ENCODE measurements around the gene LRRC15.

LRRC15 gene

DNA sequence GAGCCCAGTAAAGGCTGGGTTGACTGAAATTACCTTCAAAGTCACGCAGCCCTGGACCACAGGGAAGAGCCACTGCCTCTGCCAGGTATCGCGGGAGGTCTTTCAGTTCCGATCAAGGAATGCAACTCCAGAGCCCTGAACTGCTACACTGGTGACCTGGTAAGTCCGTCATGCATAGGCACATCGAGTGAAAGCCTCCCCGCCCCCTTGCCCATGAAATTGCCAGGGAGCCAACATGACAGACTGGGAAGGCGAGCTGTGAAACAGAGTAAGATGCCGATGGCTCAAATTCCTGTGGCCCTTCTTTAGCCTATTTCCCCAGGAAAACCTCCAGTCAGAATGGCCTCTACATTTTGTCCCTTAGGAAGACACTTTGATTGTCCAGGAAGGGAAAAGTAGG, 31.8 kb upstream of the LRRC15 start:
- in situ Hi-C loops (cut with MboI; ENCODE audit: low sequenced_read_pairs, unreplicated experiment): no loop called here
- TF ChIP-seq, protein P1, sequence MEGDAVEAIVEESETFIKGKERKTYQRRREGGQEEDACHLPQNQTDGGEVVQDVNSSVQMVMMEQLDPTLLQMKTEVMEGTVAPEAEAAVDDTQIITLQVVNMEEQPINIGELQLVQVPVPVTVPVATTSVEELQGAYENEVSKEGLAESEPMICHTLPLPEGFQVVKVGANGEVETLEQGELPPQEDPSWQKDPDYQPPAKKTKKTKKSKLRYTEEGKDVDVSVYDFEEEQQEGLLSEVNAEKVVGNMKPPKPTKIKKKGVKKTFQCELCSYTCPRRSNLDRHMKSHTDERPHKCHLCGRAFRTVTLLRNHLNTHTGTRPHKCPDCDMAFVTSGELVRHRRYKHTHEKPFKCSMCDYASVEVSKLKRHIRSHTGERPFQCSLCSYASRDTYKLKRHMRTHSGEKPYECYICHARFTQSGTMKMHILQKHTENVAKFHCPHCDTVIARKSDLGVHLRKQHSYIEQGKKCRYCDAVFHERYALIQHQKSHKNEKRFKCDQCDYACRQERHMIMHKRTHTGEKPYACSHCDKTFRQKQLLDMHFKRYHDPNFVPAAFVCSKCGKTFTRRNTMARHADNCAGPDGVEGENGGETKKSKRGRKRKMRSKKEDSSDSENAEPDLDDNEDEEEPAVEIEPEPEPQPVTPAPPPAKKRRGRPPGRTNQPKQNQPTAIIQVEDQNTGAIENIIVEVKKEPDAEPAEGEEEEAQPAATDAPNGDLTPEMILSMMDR (IDR thresholded peaks at IDR 0.05; ENCODE audit: borderline replicate concordance, control extremely low read depth, extremely low read depth, insufficient read depth, missing control alignments): no peak
- DNase-seq (ENCODE audit: low spot score): no peak

DNA sequence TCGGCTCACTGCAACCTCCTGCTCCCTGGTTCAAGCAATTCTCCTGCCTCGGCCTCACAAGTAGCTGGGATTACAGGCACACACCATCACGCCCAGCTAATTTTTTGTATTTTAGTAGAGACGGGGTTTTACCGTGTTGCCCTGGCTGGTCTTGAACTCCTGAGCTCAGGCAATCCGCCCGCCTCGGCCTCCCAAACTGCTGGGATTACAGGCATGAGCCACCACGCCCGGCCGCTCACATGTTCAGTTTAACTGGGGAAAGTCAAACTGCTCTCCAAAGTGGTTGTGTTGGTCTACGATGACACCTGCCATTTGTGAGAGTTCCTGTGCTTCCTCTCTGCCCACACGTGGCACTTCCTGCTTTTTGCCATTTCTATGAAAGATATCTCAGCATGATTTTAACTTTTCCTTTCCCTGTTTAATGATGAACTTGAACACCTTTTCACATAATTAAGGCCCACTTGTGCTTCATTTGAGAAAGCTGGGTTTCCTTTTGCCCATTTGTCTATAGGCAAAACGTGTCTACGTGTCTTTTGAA, 30.4 kb upstream of the LRRC15 start:
- no peak for DNase-seq (ENCODE audit: low spot score)
- TF ChIP-seq, protein P1 (IDR thresholded peaks at IDR 0.05; ENCODE audit: borderline replicate concordance, control extremely low read depth, extremely low read depth, insufficient read depth, missing control alignments): no peak
- in situ Hi-C loops (cut with MboI; ENCODE audit: low sequenced_read_pairs, unreplicated experiment): no loop called here

DNA sequence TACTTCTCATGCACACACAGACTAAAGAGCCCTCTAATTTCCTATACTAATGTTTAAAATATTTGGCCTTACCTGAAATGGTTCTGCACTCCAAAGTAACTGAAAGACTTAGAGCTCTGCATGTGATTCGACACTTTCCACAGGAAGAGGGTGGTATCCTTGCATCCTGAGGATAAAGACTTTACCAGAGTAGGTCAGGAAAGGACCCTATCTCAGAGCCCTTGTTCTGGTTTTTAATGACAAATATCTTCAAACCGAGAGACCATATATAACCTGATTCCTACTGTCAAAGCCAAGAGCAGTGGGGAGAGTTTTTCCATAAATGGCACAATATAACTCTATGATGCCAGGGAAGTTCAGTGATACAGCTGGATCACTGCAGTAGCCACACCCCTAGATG, 29.6 kb upstream of the LRRC15 start, which contains the start of gene GP5:
Gene GP5, minus strand, starts transcription at position 101 of the 400 bp plus-strand sequence. CDS start 984 bp downstream, outside the sequence.
- no peak for DNase-seq (ENCODE audit: low spot score)
- in situ Hi-C loops (cut with MboI; ENCODE audit: low sequenced_read_pairs, unreplicated experiment): no loop called here
- TF ChIP-seq, protein P1 (IDR thresholded peaks at IDR 0.05; ENCODE audit: borderline replicate concordance, control extremely low read depth, extremely low read depth, insufficient read depth, missing control alignments): no peak

DNA sequence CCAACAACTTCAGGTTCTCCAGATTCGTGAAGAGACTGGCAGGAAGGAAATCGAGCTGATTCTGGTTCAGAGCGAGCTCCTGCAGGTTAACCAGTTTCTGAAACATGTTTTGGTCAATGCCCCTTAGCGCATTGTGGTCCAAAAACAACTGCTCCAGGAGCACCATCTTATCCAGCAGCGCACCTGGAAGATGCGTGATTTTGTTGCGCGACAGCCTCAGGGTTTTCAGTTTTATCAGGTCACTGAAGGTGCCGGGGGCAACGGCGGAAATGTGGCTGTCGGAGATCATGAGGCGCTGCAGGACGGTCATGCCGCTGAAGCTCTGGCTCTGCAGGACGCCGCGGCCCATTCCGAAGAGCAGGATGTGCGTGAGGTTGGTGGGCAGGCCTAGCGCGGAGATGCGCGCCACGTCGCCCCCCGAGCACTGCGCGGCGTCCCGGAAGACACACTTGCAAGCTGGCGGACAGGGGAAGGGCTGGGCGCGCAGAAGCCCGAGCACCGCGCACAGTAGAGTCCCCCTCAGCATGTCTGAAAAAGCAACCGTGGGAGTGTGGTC, 28.3 kb upstream of the LRRC15 start:
- TF ChIP-seq, protein P1 (IDR thresholded peaks at IDR 0.05; ENCODE audit: borderline replicate concordance, control extremely low read depth, extremely low read depth, insufficient read depth, missing control alignments): no peak
- in situ Hi-C loops (cut with MboI; ENCODE audit: low sequenced_read_pairs, unreplicated experiment): no loop called here
- no peak for DNase-seq (ENCODE audit: low spot score)

DNA sequence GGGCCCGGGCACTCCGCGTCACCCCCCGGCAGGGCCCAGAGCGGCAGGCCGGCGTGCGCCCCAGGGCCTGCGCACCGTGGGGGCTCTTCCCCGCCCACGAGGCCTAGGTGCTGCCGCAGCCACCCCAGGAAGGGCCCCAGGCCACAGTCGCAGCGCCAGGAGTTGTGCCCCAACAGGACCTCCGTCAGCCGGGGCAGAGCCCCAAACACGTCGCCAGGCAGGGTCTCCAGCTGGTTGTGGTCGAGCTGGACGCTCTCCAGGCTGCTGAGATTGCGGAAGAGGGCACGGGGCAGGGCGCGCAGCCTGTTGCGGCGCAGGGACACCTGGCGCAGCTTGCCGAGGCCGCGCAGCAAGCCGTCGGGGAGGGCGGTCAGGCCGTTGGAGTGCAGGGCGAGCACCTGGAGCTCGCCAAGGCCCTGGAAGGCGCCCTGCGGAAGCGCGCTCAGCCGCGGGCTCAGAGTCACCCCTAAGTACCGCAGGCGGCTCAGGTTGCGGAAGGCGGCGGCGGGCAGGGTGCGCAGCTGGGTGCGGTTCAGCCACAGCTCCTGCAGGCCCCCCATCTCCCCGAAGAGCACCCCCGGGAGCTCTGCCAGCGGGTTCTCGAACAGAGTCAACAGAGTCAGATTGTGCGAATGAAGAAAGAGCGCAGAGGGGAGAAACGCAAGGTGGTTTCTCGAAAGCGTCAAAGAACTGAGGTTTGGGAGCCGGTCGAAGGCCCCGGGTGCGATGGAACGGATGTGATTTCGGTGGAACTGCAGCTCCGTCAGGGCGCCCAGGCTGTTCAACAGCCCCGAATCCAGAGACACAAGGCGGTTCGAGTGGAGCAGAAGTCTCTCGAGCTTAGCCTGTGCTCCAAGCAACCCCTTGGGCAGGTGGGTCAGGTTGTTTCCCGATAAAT, 27.6 kb upstream of the LRRC15 start:
- TF ChIP-seq, protein P1 (IDR thresholded peaks at IDR 0.05; ENCODE audit: borderline replicate concordance, control extremely low read depth, extremely low read depth, insufficient read depth, missing control alignments): no peak
- in situ Hi-C loops (cut with MboI; ENCODE audit: low sequenced_read_pairs, unreplicated experiment): no loop called here
- peak; percentile 55 for DNase-seq (ENCODE audit: low spot score)

DNA sequence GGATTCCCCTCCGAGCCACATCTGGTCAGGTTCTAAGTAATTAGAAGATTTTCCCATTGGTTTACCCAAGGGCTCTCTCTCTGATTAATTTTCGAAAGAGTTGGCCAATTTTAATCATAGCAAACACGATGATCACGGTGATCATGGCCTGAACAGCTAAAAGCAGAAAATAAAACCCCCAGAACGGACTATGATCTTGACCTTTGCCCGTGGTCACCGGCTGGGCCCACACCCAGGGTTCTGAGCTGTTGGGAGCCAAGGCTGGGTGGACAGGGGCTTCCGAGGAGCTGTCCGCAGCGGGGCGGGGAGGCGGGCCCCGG, 27.0 kb upstream of the LRRC15 start:
- TF ChIP-seq, protein P1 (IDR thresholded peaks at IDR 0.05; ENCODE audit: borderline replicate concordance, control extremely low read depth, extremely low read depth, insufficient read depth, missing control alignments): no peak
- in situ Hi-C loops (cut with MboI; ENCODE audit: low sequenced_read_pairs, unreplicated experiment): no loop called here
- no peak for DNase-seq (ENCODE audit: low spot score)

Measured in GM13976 (cell line).